Measurements from ENCODE around the gene ATP8B4. TPM values are rescaled to one million over a fixed set of nuclear protein-coding genes. Genes with fewer than 3 reads are reported as not detected.

ATP8B4 gene
- 0.80 to 1.1 TPM (median 0.99 TPM) in 5 replicates for total RNA-seq (2022; extraction: Qiagen RNA extraction)

GRCh38 chr15:50119063-50120040, at the start of gene ATP8B4:
ATP8B4 (minus strand) TSS chr15:50119233; CDS start chr15:50106966, 12,267 bp downstream.

Other genes with a start within 250 kb of the ATP8B4 start
- gene SLC27A2, start 63.0 kb upstream of the ATP8B4 start, total RNA-seq (2022; extraction: Qiagen RNA extraction), result 32.9 to 36.8 TPM (median 34.0 TPM) in 5 replicates
- gene HDC, start 146.5 kb upstream of the ATP8B4 start, total RNA-seq (2022; extraction: Qiagen RNA extraction), result 0.06 to 0.12 TPM (median 0.08 TPM) in 3 of 5 replicates, not detected in the others
- 25.7 to 37.2 TPM (median 32.4 TPM) in 5 replicates for gene GABPB1, start 236.0 kb upstream of the ATP8B4 start, total RNA-seq (2022; extraction: Qiagen RNA extraction)